ENCODE measurements around the gene OGA. TPM values are rescaled to one million over a fixed set of nuclear protein-coding genes. Genes with fewer than 3 reads are reported as not detected.
A peak's percentile ranks its signal among the peaks of the same experiment; 100 is the strongest.

Gene OGA
- total RNA-seq, 1 donor from 2014 or later: 119 TPM

DNA sequence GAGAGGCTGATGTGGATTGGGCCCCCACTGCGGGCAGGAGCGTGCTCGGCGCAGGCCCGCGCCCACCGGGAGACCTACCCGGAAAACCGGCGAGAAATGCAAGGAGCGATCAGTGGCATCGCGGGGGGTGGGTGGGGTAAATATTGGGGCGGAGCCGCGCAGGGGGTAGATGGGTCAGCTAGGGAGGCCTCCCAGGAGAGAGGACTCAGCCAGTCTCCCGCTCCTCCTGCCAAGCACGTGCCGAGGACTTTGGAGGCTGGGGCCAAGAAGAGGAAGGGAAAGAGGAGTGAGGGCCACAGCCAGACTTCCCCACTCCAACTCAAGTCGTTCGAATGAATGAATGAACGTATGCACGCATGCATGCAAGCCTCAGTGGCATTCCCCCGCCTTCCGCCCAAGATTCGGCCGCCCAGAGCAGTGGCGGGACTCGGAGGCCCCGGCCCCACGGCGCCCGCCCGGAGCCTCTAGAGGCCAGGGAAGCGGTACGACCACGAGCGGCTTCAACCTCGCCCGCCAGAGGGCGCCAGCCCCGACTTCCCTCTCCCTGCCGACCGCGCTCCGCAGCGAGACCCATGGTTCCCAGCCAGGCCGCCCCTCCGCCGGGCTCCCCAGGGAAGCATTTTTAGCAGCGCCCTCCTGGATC, 38.6 kb downstream of the OGA start:
- Mint-ChIP-seq H3K36me3 (ENCODE audit: low read depth, unreplicated experiment) (peaks cover 6% of the 10 kb centered on the region), H3K27me3 (ENCODE audit: low read depth, unreplicated experiment) (peaks cover 22% of the 10 kb centered on the region), H3K9me3 (ENCODE audit: unreplicated experiment) (no peaks in the 10 kb centered on the region), H3K27ac (ENCODE audit: unreplicated experiment) (no peak overlapping the region), H3K4me1 (ENCODE audit: low read depth, unreplicated experiment) (peaks cover 12% of the 10 kb centered on the region), H3K4me3 (ENCODE audit: unreplicated experiment) (no peak overlapping the region)
- Histone ChIP-seq H3K4me2 (ENCODE audit: low read length) (peak overlapping the region; percentile 84), H3K4me3 (ENCODE audit: insufficient read depth, low read depth, low read length) (peak overlapping the region; percentile 40), H3K79me2 (ENCODE audit: insufficient read depth, low read length) (peaks cover 14% of the 10 kb centered on the region), H3K36me3 (ENCODE audit: insufficient read depth, low read length) (peaks cover 4% of the 10 kb centered on the region), H3K27ac (ENCODE audit: low read depth, low read length) (no peak overlapping the region), H4K20me1 (ENCODE audit: insufficient read depth, low read length) (peaks cover 58% of the 10 kb centered on the region), H3K9me3 (ENCODE audit: insufficient read depth, low read depth, low read length) (no peaks in the 10 kb centered on the region), H3K27me3 (ENCODE audit: insufficient read depth, low read length) (peaks cover 36% of the 10 kb centered on the region), H3K4me1 (ENCODE audit: insufficient read depth, low read length) (peaks cover 33% of the 10 kb centered on the region), H2AFZ (ENCODE audit: low read depth, low read length) (no peak overlapping the region), H3K9ac (ENCODE audit: low read length) (no peak overlapping the region)
- TF ChIP-seq, protein P1, sequence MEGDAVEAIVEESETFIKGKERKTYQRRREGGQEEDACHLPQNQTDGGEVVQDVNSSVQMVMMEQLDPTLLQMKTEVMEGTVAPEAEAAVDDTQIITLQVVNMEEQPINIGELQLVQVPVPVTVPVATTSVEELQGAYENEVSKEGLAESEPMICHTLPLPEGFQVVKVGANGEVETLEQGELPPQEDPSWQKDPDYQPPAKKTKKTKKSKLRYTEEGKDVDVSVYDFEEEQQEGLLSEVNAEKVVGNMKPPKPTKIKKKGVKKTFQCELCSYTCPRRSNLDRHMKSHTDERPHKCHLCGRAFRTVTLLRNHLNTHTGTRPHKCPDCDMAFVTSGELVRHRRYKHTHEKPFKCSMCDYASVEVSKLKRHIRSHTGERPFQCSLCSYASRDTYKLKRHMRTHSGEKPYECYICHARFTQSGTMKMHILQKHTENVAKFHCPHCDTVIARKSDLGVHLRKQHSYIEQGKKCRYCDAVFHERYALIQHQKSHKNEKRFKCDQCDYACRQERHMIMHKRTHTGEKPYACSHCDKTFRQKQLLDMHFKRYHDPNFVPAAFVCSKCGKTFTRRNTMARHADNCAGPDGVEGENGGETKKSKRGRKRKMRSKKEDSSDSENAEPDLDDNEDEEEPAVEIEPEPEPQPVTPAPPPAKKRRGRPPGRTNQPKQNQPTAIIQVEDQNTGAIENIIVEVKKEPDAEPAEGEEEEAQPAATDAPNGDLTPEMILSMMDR (IDR thresholded peaks at IDR 0.05; ENCODE audit: insufficient read depth, low read depth, low read length): peak; percentile 43
- peak; percentile 19 for TF ChIP-seq EZH2 (IDR thresholded peaks at IDR 0.05; ENCODE audit: insufficient read depth, low read length)
- peak; percentile 25 for DNase-seq (ENCODE audit: low read depth)
- FAIRE-seq: no peak

GRCh38 chr10:101778781-101779543, 39.3 kb downstream of the OGA start:
- no peak overlapping the region for H3K27ac ChIP-seq (ENCODE audit: low read depth, low read length)
- H3K27ac Mint-ChIP-seq (ENCODE audit: unreplicated experiment): no peak overlapping the region
- H2AFZ ChIP-seq (ENCODE audit: low read depth, low read length): peak overlapping the region; percentile 32
- H3K4me3 Mint-ChIP-seq (ENCODE audit: unreplicated experiment): peak overlapping the region; percentile 75
- peaks cover 31% of the 10 kb centered on the region for H3K4me1 ChIP-seq (ENCODE audit: insufficient read depth, low read length)
- H3K27me3 ChIP-seq (ENCODE audit: insufficient read depth, low read length): peaks cover 43% of the 10 kb centered on the region
- H4K20me1 ChIP-seq (ENCODE audit: insufficient read depth, low read length): peaks cover 51% of the 10 kb centered on the region
- no peak for FAIRE-seq
- H3K4me2 ChIP-seq (ENCODE audit: low read length): peak overlapping the region; percentile 84
- H3K9ac ChIP-seq (ENCODE audit: low read length): peak overlapping the region; percentile 12
- peak overlapping the region; percentile 40 for H3K4me3 ChIP-seq (ENCODE audit: insufficient read depth, low read depth, low read length)
- H3K9me3 ChIP-seq (ENCODE audit: insufficient read depth, low read depth, low read length): no peaks in the 10 kb centered on the region
- peaks cover 7% of the 10 kb centered on the region for H3K4me1 Mint-ChIP-seq (ENCODE audit: low read depth, unreplicated experiment)
- no peaks in the 10 kb centered on the region for H3K36me3 ChIP-seq (ENCODE audit: insufficient read depth, low read length)
- peaks cover 6% of the 10 kb centered on the region for H3K36me3 Mint-ChIP-seq (ENCODE audit: low read depth, unreplicated experiment)
- peaks cover 29% of the 10 kb centered on the region for H3K27me3 Mint-ChIP-seq (ENCODE audit: low read depth, unreplicated experiment)
- TF ChIP-seq, protein P1 (IDR thresholded peaks at IDR 0.05; ENCODE audit: insufficient read depth, low read depth, low read length): no peak
- peak; percentile 55 for TF ChIP-seq EZH2 (IDR thresholded peaks at IDR 0.05; ENCODE audit: insufficient read depth, low read length)
- peaks cover 14% of the 10 kb centered on the region for H3K79me2 ChIP-seq (ENCODE audit: insufficient read depth, low read length)
- H3K9me3 Mint-ChIP-seq (ENCODE audit: unreplicated experiment): no peaks in the 10 kb centered on the region
- peak; percentile 21 for DNase-seq (ENCODE audit: low read depth)
